CD4-positive, alpha-beta T cell treated with Interleukin-4 for 1 hour (primary cell): ENCODE measurements around the gene FGF12.

Source experiments
- DNase-seq, 2 donors: peaks; one replicate each; pipeline ENCODE4 v3.0.0-alpha.2; 2020 to 2022

FGF12 gene

DNA sequence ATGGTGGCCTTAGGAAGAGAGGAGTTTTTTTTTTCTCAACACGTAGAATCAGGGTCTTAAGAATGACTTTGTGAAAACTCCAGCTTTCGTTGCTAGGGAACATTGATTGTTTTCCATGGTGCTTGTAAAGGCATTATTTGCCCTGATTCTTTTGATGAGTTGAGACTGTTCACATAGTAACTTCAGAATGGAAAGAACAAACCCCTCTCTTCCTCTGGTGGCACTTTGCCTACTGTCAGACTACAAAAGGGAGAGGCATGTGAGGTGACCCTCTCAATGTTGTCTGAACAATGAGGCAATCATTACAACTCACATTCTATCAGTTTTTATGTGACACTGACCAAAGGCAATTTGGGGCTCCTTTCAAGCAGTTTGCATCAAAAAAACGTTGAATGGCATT lies 477.8 kb downstream of the FGF12 start:
- DNase-seq: no peak

DNA sequence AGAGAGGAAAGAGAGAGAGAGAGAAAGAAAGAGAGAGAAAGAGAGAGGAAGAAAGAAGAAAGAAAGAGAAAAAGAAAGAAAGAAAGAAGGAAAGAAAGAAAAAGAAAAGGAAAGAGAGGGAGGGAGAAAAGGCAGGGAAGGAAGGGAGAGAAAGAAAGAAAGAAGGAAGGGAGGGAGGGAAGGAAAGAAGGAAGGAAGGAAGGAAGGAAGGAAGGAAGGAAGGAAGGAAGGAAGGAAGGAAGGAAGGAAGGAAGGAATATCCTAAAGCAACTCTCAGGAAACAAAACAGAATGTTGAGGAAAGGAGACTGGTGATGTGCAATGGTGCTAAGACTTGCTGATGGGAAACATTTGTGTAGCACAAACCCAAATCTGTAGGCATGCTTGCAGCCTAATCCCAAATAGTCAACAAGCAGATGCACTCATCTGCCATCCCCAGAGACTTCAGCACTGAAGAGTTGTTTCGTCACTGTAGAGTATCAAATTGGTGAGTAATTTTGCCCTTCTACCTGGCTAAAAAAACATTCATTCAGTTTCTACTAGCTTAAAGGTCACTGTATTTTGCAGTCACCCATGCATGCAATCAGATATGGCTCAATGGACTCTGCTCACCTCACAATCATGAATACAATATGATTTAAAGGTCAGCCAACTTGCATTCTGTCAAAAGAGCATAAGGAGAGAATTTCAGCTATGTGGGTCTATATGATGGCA lies 480.3 kb downstream of the FGF12 start:
- DNase-seq: no peak

DNA sequence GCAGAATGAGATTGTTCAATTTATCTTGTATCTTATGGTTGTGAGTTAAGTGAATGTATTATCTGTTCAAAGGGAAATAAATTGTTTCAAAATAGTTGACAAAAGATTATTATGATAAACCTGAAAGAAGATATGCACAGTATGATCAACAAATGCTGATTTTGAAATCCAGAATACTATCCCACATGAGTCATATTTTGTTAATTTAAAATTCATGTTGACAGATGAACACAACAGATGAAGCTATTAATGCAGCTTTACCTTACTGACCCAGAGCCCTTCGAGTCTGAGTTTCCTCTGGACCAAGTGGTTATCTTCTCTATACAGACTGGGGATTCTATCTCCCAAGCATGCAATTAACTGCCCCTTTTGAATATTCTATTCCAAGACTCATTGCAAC lies 482.8 kb downstream of the FGF12 start:
- no peak for DNase-seq

DNA sequence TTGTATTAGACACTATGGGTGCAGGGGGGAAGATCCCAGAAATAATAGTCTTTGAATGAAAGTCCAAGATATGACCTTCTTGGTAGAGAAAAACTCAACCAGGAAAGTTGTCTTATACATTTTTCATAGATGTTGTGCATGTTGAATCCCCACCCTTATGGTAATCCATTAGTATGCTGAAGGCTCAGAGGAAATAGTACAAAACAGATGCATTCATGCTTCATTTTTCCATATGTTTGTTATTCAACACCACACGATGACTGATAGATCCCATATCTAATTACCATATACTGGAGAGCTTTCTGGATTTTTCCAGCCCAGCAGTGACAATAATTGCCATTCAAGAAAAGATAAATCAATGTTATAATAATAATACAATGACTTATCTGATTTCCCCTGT lies 487.4 kb downstream of the FGF12 start:
- DNase-seq: no peak

DNA sequence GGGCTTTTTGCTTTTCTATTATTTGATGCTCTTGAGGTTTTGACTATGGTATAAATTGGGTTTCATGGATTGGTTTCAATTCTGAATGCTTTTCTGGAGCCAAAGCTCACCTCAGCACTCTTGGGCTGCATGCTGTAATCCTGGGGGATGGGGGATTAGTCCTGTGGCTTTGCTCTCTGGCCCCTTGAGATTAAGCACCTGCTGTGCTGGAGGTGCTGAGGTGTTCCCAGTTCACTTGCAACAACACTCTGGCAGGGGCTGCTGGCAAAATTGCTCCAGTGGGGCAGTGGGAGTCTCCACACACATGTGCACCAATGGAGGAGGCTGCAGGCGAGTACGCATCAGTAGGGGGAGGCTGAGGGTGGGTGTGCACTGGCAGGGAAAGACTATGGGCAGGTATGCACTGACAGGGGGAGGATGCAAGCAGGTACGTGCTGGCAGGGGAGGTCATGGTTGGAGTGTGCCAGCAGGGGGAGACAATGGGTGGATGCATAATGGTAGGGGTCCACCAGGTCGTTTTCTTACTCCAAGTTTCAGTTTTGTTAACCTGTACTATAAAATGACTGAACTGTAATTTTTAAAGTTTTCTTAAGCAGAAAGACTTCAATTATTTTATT lies 489.2 kb downstream of the FGF12 start:
- DNase-seq: no peak

GRCh38 chr3:192229866-192230265 lies 497.5 kb downstream of the FGF12 start:
- DNase-seq: no peak

- no peak for DNase-seq
Measured at GRCh38 chr3:192224634-192225155, 502.6 kb downstream of the FGF12 start.

DNA sequence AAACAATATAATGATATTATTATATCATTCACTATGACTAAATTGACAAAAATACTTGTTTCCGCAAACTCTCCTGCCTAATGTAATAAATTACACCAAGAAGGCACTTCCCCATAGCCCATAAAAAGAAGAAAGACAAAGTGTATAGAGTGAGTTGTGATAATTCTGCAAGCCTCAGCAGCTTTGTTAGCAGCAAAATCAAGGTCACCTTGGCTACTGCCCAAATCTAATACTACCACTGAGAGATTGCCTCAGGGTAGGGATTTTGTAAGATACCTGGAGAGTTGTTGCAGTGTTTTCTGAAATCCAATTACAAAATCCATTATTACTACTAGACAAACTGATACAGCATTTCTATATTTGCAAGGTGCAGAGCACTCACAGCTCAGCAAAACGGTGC lies 503.5 kb downstream of the FGF12 start:
- DNase-seq: no peak

GRCh38 chr3:192220915-192221314 lies 506.4 kb downstream of the FGF12 start:
- DNase-seq: no peak

- DNase-seq: no peak
Measured at GRCh38 chr3:192219926-192220325, 507.4 kb downstream of the FGF12 start.

GRCh38 chr3:192216067-192216466 lies 511.3 kb downstream of the FGF12 start:
- DNase-seq: no peak

- DNase-seq: no peak
Measured at GRCh38 chr3:192212979-192213378, 514.4 kb downstream of the FGF12 start.

DNA sequence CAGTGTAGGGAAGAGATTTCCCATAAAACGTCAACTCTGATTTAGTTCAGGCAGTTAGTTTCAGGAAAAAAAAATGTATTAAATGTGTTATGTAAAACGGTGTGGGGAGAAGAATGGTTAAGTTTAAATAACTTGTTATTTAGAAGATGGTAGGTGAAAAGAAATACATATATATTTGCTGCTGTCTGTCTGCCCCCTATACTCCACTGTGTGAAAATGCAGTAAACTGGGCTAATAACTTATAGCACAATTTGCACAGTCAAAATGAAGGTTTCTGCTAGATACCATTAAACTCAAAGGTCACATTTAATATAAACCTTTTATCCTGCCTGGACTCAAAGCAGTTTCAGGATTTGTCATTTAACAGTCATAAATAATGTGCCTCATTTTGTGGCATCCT lies 515.0 kb downstream of the FGF12 start:
- no peak for DNase-seq

- DNase-seq: no peak
Measured at GRCh38 chr3:192207651-192208050, 519.7 kb downstream of the FGF12 start.

DNA sequence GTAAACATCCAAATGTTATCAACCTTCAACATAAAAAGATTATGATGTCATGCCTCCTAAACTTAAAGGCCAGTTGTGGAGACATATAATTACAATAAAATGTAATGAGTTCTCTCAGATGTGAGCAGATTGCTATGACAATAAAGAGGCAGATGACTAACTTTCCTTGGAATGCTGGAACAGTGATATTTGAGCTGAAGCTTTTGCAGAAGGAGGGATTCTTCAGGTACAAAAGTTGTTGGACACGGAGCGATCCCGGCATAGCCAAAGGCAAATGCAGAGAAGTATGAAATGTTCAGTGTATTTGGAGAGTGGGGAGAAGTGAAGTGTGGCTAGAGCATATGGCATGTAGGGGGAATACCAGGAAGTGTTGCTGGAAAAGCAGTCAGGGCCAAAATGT lies 520.1 kb downstream of the FGF12 start:
- DNase-seq: no peak

- DNase-seq: no peak
Measured at GRCh38 chr3:192194085-192194484, 533.3 kb downstream of the FGF12 start.

DNA sequence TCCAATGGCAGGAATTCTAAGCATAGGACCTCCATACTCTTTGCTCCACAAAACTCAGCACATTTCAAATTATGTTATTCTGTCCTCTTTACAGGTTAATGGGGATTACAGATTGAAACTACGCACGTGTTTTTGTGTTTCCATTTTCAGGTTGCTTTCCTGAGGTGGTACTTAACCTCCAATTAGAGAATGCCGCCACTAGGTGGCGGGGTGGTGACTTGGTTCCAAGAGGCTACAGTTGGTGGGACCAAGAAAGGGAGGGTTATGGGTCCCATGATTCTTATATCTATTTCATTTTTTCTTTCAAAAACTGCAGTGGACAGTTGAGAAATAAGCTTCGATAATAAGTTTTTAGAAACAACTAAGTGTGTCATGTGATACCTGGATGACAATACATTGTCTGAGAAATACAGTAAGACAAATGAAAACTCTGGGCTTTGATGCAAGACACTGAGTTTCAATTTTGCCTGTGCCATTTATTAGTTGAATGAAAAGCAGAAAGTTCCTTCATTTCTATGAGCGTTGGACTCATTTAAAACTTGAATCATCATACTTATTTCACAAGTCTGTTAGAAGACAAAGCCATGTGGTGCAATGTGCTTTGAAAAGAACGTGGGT lies 539.0 kb downstream of the FGF12 start:
- peak in 1 of 2 donors; percentile 20 for DNase-seq

GRCh38 chr3:192187485-192188051 lies 539.8 kb downstream of the FGF12 start:
- DNase-seq: no peak

DNA sequence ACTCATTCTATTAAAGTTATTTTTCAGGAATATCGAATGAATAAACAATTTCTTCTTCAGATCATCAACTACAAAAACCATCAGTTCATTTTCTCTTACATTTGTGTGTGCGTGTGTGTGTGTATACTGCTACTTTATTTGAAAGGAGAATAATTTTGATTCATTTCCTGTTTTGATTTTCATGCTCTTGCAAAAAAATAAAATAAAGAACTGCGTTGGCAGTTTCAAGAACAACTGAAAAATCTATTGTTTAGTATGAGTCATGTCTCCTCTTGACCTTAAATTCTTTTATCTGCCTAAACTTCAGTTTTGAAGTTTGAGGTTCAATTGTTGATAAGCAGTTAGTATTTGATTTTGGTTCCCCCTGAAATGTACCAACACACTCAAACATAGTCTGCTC lies 540.8 kb downstream of the FGF12 start:
- no peak for DNase-seq

- no peak for DNase-seq
Measured at GRCh38 chr3:192186045-192186444, 541.3 kb downstream of the FGF12 start.

- DNase-seq: no peak
Measured at GRCh38 chr3:192183109-192183508, 544.2 kb downstream of the FGF12 start.

DNA sequence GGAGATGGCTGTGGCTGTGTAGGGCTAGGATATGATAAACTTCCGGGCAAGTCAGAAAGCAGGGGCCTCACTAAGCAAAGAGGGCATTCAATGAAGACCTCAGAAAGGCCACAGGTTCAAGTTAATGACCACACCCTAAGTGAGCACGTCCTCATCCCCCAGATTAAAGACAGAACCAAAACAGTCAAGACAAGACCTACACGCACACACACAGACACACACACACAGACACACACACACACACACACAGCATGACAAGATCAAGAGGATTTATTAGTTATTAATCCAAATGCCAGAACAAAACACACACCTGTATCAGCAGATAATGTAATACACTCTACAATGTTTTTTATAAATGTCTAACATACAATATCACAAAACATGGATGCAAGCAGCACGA lies 546.2 kb downstream of the FGF12 start:
- no peak for DNase-seq

DNA sequence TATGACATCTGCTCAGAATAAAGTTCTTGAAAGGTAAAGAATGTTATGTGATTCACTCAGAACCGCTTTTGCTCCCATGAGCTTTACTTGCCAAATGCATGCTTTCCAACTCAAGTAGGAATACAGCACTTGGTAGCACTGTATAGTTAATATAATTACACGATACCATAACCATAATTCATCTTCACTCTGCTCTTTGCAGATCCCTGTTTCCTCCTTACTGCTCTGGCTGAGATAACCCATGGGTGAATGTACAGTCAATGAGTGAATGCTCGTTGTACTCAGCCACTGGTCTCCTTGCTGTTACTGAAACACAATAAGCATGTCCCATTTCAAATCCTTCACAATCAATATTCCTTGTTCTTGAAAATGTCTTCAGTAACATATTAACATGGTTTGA lies 550.0 kb downstream of the FGF12 start:
- no peak for DNase-seq

- DNase-seq: no peak
Measured at GRCh38 chr3:192174283-192174682, 553.1 kb downstream of the FGF12 start.
